Trophoblast cell (in vitro differentiated cells and primary cell): ENCODE measurements around the gene HTRA2.
A peak's percentile ranks its signal among the peaks of the same experiment; 100 is the strongest.

Source experiments
- DNase-seq, 2 donors: peaks; one replicate each; pipeline ENCODE4 v3.0.0-alpha.2; 2016
- H2AFZ ChIP-seq: 2 replicates; pipeline ENCODE4 v1.6.1; 2013; ENCODE audit warnings: low read length, moderate library complexity, mild to moderate bottlenecking; ENCODE audit not compliant: insufficient read depth, poor library complexity
- H2AK5ac ChIP-seq: 2 replicates; pipeline ENCODE4 v1.6.1; 2013; ENCODE audit warnings: mild to moderate bottlenecking, low read length
- H2BK120ac ChIP-seq: 2 replicates; pipeline ENCODE4 v1.6.1; 2013; ENCODE audit warnings: low read length, mild to moderate bottlenecking, moderate library complexity; ENCODE audit not compliant: insufficient read depth, poor library complexity
- H2BK12ac ChIP-seq: 2 replicates; pipeline ENCODE4 v1.6.1; 2013; ENCODE audit warnings: mild to moderate bottlenecking, low read length, moderate library complexity
- H2BK5ac ChIP-seq: 2 replicates; pipeline ENCODE4 v1.6.1; 2013; ENCODE audit warnings: low read length, low read depth, moderate library complexity, mild to moderate bottlenecking; ENCODE audit not compliant: poor library complexity
- H3K14ac ChIP-seq: 2 replicates; pipeline ENCODE4 v1.6.1; 2013; ENCODE audit warnings: mild to moderate bottlenecking, low read length
- H3K18ac ChIP-seq: 2 replicates; pipeline ENCODE4 v1.6.1; 2013; ENCODE audit warnings: mild to moderate bottlenecking, low read length
- H3K23ac ChIP-seq: 2 replicates; pipeline ENCODE4 v1.6.1; 2013; ENCODE audit warnings: low read length
- H3K27ac ChIP-seq: 2 replicates; pipeline ENCODE4 v1.5.1; 2013; ENCODE audit warnings: low read depth, mild to moderate bottlenecking, inconsistent platforms, low read length, moderate library complexity
- H3K27me3 ChIP-seq: 2 replicates; pipeline ENCODE4 v1.6.1; 2013; ENCODE audit warnings: inconsistent platforms, mild to moderate bottlenecking, low read length, moderate library complexity; ENCODE audit not compliant: insufficient read depth
- H3K36me3 ChIP-seq, 2 experiments: 1 replicate in 1 of 2; 2 replicates in 1 of 2; pipeline ENCODE4 v1.6.1; 2013; ENCODE audit warnings: low read length in 2 of 2, mild to moderate bottlenecking in 2 of 2, moderate library complexity in 1 of 2; ENCODE audit not compliant: insufficient read depth in 2 of 2, control insufficient read depth in 1 of 2
- H3K4ac ChIP-seq: 2 replicates; pipeline ENCODE4 v1.6.1; 2013; ENCODE audit warnings: low read depth, mild to moderate bottlenecking, low read length, moderate library complexity
- H3K4me1 ChIP-seq, 2 experiments: 1 replicate in 1 of 2; 2 replicates in 1 of 2; pipeline ENCODE4 v1.6.1; 2013; ENCODE audit warnings: low read length in 2 of 2, mild to moderate bottlenecking in 2 of 2, moderate library complexity in 1 of 2; ENCODE audit not compliant: insufficient read depth in 2 of 2, control insufficient read depth in 1 of 2
- H3K4me2 ChIP-seq: 2 replicates; pipeline ENCODE4 v1.6.1; 2013; ENCODE audit warnings: inconsistent platforms, mild to moderate bottlenecking, low read length, moderate library complexity
- H3K4me3 ChIP-seq: 2 replicates; pipeline ENCODE4 v1.5.1; 2013; ENCODE audit warnings: mild to moderate bottlenecking, low read depth, low read length, inconsistent platforms
- H3K79me1 ChIP-seq: one replicate; pipeline ENCODE4 v1.6.1; 2013; ENCODE audit warnings: low read length
- H3K79me2 ChIP-seq: 2 replicates; pipeline ENCODE4 v1.6.1; 2013; ENCODE audit warnings: low read length, mild to moderate bottlenecking; ENCODE audit not compliant: control insufficient read depth, insufficient read depth, poor library complexity
- H3K9ac ChIP-seq: 2 replicates; pipeline ENCODE4 v1.6.1; 2013; ENCODE audit warnings: mild to moderate bottlenecking, low read length
- H3K9me3 ChIP-seq: 2 replicates; pipeline ENCODE4 v1.6.1; 2013; ENCODE audit warnings: low read depth, mild to moderate bottlenecking, control low read depth, inconsistent platforms, low read length; ENCODE audit not compliant: insufficient read depth
- H4K12ac ChIP-seq: 2 replicates; pipeline ENCODE4 v1.6.1; 2013; ENCODE audit warnings: low read depth, mild to moderate bottlenecking, low read length, moderate library complexity
- H4K8ac ChIP-seq: 2 replicates; pipeline ENCODE4 v1.6.1; 2013; ENCODE audit warnings: low read depth, mild to moderate bottlenecking, low read length, moderate library complexity
- H4K91ac ChIP-seq: one replicate; pipeline ENCODE4 v1.6.1; 2013; ENCODE audit warnings: low read depth, mild to moderate bottlenecking, low read length, moderate library complexity
- WGBS: extraction: QIAGEN DNeasy Blood & Tissue Kit; methylation state at CpG from one replicate; pipeline ENCODE4 v1.1.7; 2013; ENCODE audit warnings: missing lambda C conversion rate; ENCODE audit not compliant: insufficient read length, insufficient coverage; ENCODE audit errors: extremely low coverage; 5-methylcytosine and 5-hydroxymethylcytosine counted together

Gene HTRA2

GRCh38 chr2:74554820-74555531 lies 25.2 kb downstream of the HTRA2 start:
- Histone ChIP-seq H2AFZ (peak overlapping the region; percentile 19), H3K9me3 (peaks cover 4% of the 10 kb centered on the region), H3K79me1 (peaks cover 7% of the 10 kb centered on the region), H3K36me3 (no peaks in the 10 kb centered on the region), H3K23ac (no peak overlapping the region), H4K8ac (peak overlapping the region; percentile 59), H3K9ac (no peak overlapping the region), H4K12ac (no peak overlapping the region), H3K4ac (no peak overlapping the region), H3K27ac (no peak overlapping the region), H2BK5ac (no peak overlapping the region), H3K27me3 (peaks cover 22% of the 10 kb centered on the region), H3K79me2 (no peaks in the 10 kb centered on the region), H2BK12ac (no peak overlapping the region), H3K18ac (no peak overlapping the region), H2AK5ac (no peak overlapping the region), H3K14ac (peak overlapping the region; percentile 26), H3K4me1 (peaks cover 8 to 17% of the 10 kb centered on the region in 2 experiments), H2BK120ac (peak overlapping the region; percentile 3), H3K4me3 (peak overlapping the region; percentile 64), H4K91ac (no peak overlapping the region), H3K4me2 (peak overlapping the region; percentile 82)
- peak; percentile 37 to 65 for DNase-seq
- WGBS = no CpG with 5 or more reads among the region's 58 CpGs

DNA sequence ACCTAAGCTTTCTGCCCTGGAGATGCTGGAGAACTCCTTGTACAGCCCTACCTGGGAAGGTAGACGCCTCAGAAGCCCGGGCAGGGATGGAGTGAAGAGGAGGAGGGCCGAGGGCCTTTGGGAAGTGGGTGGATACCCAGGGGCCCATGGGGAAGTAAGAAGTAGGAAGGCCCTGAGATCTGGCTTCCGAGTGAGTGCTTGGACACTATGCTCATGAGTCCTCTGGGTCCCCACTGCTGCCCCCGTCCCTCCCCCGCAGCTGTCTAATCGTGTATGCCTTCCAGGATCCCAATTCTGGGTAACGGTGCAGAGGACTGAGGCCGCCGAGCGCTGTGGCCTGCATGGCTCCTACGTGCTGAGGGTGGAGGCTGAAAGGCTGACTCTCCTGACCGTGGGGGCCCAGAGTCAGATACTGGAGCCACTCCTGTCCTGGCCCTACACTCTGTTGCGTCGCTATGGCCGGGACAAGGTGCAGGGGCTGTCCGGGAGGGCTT lies 25.9 kb downstream of the HTRA2 start:
- Histone ChIP-seq H4K91ac (no peak overlapping the region), H2AFZ (no peak overlapping the region), H2AK5ac (no peak overlapping the region), H3K4me1 (peaks cover 8 to 21% of the 10 kb centered on the region in 2 experiments), H3K4ac (no peak overlapping the region), H4K8ac (no peak overlapping the region), H3K27me3 (peaks cover 18% of the 10 kb centered on the region), H3K27ac (no peak overlapping the region), H3K79me1 (peaks cover 7% of the 10 kb centered on the region), H3K9me3 (peaks cover 4% of the 10 kb centered on the region), H3K23ac (no peak overlapping the region), H3K79me2 (no peaks in the 10 kb centered on the region), H3K14ac (no peak overlapping the region), H4K12ac (no peak overlapping the region), H3K4me3 (no peak overlapping the region), H2BK5ac (no peak overlapping the region), H3K4me2 (peak overlapping the region; percentile 82), H2BK12ac (no peak overlapping the region), H3K36me3 (no peaks in the 10 kb centered on the region), H3K18ac (no peak overlapping the region), H2BK120ac (no peak overlapping the region), H3K9ac (no peak overlapping the region)
- whole genome bisulfite sequencing = no CpG with 5 or more reads among the region's 17 CpGs
- no peak for DNase-seq

- Histone ChIP-seq H3K4me1 (peaks cover 8 to 21% of the 10 kb centered on the region in 2 experiments), H2AK5ac (no peak overlapping the region), H4K8ac (no peak overlapping the region), H3K23ac (no peak overlapping the region), H2AFZ (no peak overlapping the region), H3K9me3 (peaks cover 4% of the 10 kb centered on the region), H3K14ac (no peak overlapping the region), H4K12ac (no peak overlapping the region), H3K79me1 (peaks cover 7% of the 10 kb centered on the region), H3K4me3 (no peak overlapping the region), H3K36me3 (no peaks in the 10 kb centered on the region), H3K79me2 (no peaks in the 10 kb centered on the region), H3K4ac (no peak overlapping the region), H3K27me3 (peaks cover 18% of the 10 kb centered on the region), H3K27ac (no peak overlapping the region), H2BK12ac (no peak overlapping the region), H4K91ac (no peak overlapping the region), H3K4me2 (no peak overlapping the region), H2BK120ac (no peak overlapping the region), H3K9ac (no peak overlapping the region), H3K18ac (no peak overlapping the region), H2BK5ac (no peak overlapping the region)
- DNase-seq = no peak
- no CpG with 5 or more reads among the region's 14 CpGs for WGBS
These were observed 26.4 kb downstream of the HTRA2 start for GRCh38 chr2:74556159-74556558.

DNA sequence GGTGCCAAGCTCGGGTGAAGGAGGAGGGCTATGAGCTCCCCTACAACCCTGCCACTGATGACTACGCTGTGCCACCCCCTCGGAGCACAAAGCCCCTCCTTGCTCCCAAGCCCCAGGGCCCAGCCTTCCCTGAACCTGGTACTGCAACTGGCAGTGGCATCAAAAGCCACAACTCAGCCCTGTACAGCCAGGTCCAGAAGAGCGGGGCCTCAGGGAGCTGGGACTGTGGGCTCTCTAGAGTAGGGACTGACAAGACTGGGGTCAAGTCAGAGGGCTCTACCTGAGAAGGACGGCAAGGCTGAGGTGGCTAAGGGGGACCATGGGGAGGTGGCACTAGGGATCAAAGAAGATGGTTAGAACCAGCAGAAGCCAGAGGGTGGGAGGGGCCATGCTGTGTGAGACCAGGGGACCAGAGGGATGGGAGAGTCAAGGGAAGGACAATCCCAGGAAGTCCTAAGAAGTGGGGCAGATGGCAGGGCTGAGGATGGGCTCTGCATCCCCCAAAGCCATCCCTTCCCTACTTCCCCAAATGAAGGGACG lies 27.2 kb downstream of the HTRA2 start:
- no peak overlapping the region for H4K91ac ChIP-seq
- no peak overlapping the region for H3K23ac ChIP-seq
- H2AK5ac ChIP-seq = no peak overlapping the region
- H2AFZ ChIP-seq = no peak overlapping the region
- H3K4me3 ChIP-seq = no peak overlapping the region
- H2BK120ac ChIP-seq = no peak overlapping the region
- peaks cover 8 to 21% of the 10 kb centered on the region in 2 experiments for H3K4me1 ChIP-seq
- H3K9me3 ChIP-seq = peaks cover 4% of the 10 kb centered on the region
- H4K8ac ChIP-seq = no peak overlapping the region
- no peak for DNase-seq
- H4K12ac ChIP-seq = no peak overlapping the region
- H2BK12ac ChIP-seq = no peak overlapping the region
- H3K36me3 ChIP-seq = no peaks in the 10 kb centered on the region
- H3K4me2 ChIP-seq = no peak overlapping the region
- no CpG with 5 or more reads among the region's 6 CpGs for WGBS
- H3K27me3 ChIP-seq = peaks cover 15% of the 10 kb centered on the region
- no peak overlapping the region for H3K18ac ChIP-seq
- H3K27ac ChIP-seq = no peak overlapping the region
- no peaks in the 10 kb centered on the region for H3K79me2 ChIP-seq
- H3K4ac ChIP-seq = no peak overlapping the region
- no peak overlapping the region for H3K14ac ChIP-seq
- H3K9ac ChIP-seq = no peak overlapping the region
- H2BK5ac ChIP-seq = no peak overlapping the region
- peaks cover 7% of the 10 kb centered on the region for H3K79me1 ChIP-seq
